ENCODE measurements around the gene NALF2. TPM values are rescaled to one million over a fixed set of nuclear protein-coding genes. Genes with fewer than 3 reads are reported as not detected.

NALF2 gene
- total RNA-seq, 2 experiments from 2014 or later: not detected

- DNase-seq: no peak
- Histone ChIP-seq H3K27ac (ENCODE audit: low read depth in 1 of 2, low read length in 2 of 2) (no peak overlapping the region), H3K4me3 (ENCODE audit: low read length) (no peak overlapping the region), H3K27me3 (ENCODE audit: control insufficient read depth in 1 of 2, insufficient read depth in 2 of 2, low read length in 2 of 2) (no peaks in the 10 kb centered on the region), H3K36me3 (ENCODE audit: insufficient read depth, low read length) (no peaks in the 10 kb centered on the region), H3K4me1 (ENCODE audit: insufficient read depth, low read length) (peaks cover 9% of the 10 kb centered on the region), H3K9me3 (ENCODE audit: control insufficient read depth in 1 of 2, insufficient read depth in 1 of 2, low read length in 2 of 2) (peaks cover 0 to 14% of the 10 kb centered on the region in 2 experiments)
- intact Hi-C loops (cut with DNase I, micrococcal nuclease): no loop called here
- ATAC-seq (ENCODE audit: poor library complexity): no peak
- Mint-ChIP-seq H3K27me3 (peaks cover 4% of the 10 kb centered on the region), H3K4me1 (ENCODE audit: low read depth) (peaks cover 7% of the 10 kb centered on the region), H3K27ac (no peak overlapping the region), H3K36me3 (ENCODE audit: low read depth) (no peaks in the 10 kb centered on the region), H3K4me3 (no peak overlapping the region), H3K9me3 (no peaks in the 10 kb centered on the region)
- CTCF ChIA-PET: no interaction called here
- POLR2A ChIA-PET: no interaction called here
- TF ChIP-seq, protein P1, sequence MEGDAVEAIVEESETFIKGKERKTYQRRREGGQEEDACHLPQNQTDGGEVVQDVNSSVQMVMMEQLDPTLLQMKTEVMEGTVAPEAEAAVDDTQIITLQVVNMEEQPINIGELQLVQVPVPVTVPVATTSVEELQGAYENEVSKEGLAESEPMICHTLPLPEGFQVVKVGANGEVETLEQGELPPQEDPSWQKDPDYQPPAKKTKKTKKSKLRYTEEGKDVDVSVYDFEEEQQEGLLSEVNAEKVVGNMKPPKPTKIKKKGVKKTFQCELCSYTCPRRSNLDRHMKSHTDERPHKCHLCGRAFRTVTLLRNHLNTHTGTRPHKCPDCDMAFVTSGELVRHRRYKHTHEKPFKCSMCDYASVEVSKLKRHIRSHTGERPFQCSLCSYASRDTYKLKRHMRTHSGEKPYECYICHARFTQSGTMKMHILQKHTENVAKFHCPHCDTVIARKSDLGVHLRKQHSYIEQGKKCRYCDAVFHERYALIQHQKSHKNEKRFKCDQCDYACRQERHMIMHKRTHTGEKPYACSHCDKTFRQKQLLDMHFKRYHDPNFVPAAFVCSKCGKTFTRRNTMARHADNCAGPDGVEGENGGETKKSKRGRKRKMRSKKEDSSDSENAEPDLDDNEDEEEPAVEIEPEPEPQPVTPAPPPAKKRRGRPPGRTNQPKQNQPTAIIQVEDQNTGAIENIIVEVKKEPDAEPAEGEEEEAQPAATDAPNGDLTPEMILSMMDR (IDR thresholded peaks at IDR 0.05): no peak
Observed at GRCh38 chrX:69543572-69543971, 39.4 kb downstream of the NALF2 start.

GRCh38 chrX:69546417-69546816 is 42.3 kb downstream of the NALF2 start:
- H3K27me3 ChIP-seq (ENCODE audit: control insufficient read depth in 1 of 2, insufficient read depth in 2 of 2, low read length in 2 of 2): no peaks in the 10 kb centered on the region
- H3K4me1 ChIP-seq (ENCODE audit: insufficient read depth, low read length): no peaks in the 10 kb centered on the region
- TF ChIP-seq, protein P1 (IDR thresholded peaks at IDR 0.05): no peak
- H3K27me3 Mint-ChIP-seq: no peaks in the 10 kb centered on the region
- no peak overlapping the region for H3K27ac Mint-ChIP-seq
- ChIA-PET CTCF (no interaction called here), POLR2A (no interaction called here)
- H3K9me3 Mint-ChIP-seq: no peaks in the 10 kb centered on the region
- H3K4me1 Mint-ChIP-seq (ENCODE audit: low read depth): no peaks in the 10 kb centered on the region
- intact Hi-C loops (cut with DNase I, micrococcal nuclease): no loop called here
- H3K36me3 Mint-ChIP-seq (ENCODE audit: low read depth): no peaks in the 10 kb centered on the region
- H3K27ac ChIP-seq (ENCODE audit: low read depth in 1 of 2, low read length in 2 of 2): no peak overlapping the region
- H3K4me3 Mint-ChIP-seq: no peak overlapping the region
- H3K36me3 ChIP-seq (ENCODE audit: insufficient read depth, low read length): no peaks in the 10 kb centered on the region
- no peak for ATAC-seq (ENCODE audit: poor library complexity)
- no peak overlapping the region for H3K4me3 ChIP-seq (ENCODE audit: low read length)
- DNase-seq: no peak
- H3K9me3 ChIP-seq (ENCODE audit: control insufficient read depth in 1 of 2, insufficient read depth in 1 of 2, low read length in 2 of 2): peaks cover 0 to 14% of the 10 kb centered on the region in 2 experiments

DNA sequence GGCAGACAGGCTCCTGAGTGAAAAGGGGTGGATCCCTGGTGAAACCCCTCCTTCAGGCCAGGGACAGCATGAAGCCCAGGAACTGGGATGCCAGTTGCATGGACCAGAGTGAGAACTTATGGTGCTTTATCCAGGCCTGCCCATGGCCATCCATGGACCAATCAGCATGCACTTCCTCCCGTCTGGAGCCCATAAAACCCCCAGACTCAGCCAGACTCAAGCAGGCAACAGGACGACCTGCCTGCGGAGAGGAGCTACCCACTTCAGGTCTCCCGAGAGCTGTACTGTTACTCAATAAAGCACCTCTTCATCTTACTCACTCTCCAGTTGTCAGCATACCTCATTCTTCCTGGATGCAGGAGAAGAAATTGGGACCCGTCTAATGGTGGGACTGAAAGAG is 42.9 kb downstream of the NALF2 start:
- ChIA-PET CTCF (no interaction called here), POLR2A (no interaction called here)
- Histone ChIP-seq H3K27ac (ENCODE audit: low read depth in 1 of 2, low read length in 2 of 2) (no peak overlapping the region), H3K4me3 (ENCODE audit: low read length) (no peak overlapping the region), H3K9me3 (ENCODE audit: control insufficient read depth in 1 of 2, insufficient read depth in 1 of 2, low read length in 2 of 2) (peaks cover 0 to 14% of the 10 kb centered on the region in 2 experiments), H3K36me3 (ENCODE audit: insufficient read depth, low read length) (no peaks in the 10 kb centered on the region), H3K27me3 (ENCODE audit: control insufficient read depth in 1 of 2, insufficient read depth in 2 of 2, low read length in 2 of 2) (no peaks in the 10 kb centered on the region), H3K4me1 (ENCODE audit: insufficient read depth, low read length) (no peaks in the 10 kb centered on the region)
- DNase-seq (no peak), ATAC-seq (ENCODE audit: poor library complexity) (no peak)
- TF ChIP-seq, protein P1 (IDR thresholded peaks at IDR 0.05): no peak
- no peak overlapping the region for H3K27ac Mint-ChIP-seq
- no peaks in the 10 kb centered on the region for H3K4me1 Mint-ChIP-seq (ENCODE audit: low read depth)
- no peaks in the 10 kb centered on the region for H3K9me3 Mint-ChIP-seq
- H3K27me3 Mint-ChIP-seq: no peaks in the 10 kb centered on the region
- no peaks in the 10 kb centered on the region for H3K36me3 Mint-ChIP-seq (ENCODE audit: low read depth)
- intact Hi-C loops (cut with DNase I, micrococcal nuclease): no loop called here
- no peak overlapping the region for H3K4me3 Mint-ChIP-seq

Measured in CD4-positive, alpha-beta T cell (primary cell).